ENCODE results near the gene ZDHHC14.

DNA sequence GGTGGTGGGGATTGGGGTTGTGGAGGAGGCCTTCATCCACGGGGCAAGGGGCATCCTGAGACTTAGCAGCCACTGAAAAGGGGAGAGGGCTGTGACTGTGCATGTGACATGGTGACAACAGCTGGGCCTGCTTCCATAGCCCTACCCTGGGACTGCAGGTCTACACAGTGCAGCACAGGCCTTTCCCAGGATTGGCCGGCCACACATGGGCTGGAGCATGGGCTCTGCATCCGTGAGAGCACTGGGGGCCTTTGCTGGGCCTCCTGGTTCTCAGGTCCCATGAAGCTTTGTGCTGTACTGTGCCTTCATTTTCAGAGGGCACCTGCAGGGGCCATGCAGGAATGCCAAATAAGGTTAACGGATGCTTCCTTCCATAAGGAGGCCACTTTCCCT lies 56.0 kb downstream of the ZDHHC14 start:
- TF ChIP-seq, protein P1, sequence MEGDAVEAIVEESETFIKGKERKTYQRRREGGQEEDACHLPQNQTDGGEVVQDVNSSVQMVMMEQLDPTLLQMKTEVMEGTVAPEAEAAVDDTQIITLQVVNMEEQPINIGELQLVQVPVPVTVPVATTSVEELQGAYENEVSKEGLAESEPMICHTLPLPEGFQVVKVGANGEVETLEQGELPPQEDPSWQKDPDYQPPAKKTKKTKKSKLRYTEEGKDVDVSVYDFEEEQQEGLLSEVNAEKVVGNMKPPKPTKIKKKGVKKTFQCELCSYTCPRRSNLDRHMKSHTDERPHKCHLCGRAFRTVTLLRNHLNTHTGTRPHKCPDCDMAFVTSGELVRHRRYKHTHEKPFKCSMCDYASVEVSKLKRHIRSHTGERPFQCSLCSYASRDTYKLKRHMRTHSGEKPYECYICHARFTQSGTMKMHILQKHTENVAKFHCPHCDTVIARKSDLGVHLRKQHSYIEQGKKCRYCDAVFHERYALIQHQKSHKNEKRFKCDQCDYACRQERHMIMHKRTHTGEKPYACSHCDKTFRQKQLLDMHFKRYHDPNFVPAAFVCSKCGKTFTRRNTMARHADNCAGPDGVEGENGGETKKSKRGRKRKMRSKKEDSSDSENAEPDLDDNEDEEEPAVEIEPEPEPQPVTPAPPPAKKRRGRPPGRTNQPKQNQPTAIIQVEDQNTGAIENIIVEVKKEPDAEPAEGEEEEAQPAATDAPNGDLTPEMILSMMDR (IDR thresholded peaks at IDR 0.05; ENCODE audit: control extremely low read depth in 1 of 3, insufficient read depth in 1 of 3, low read depth in 1 of 3, low read length in 3 of 3) = no peak
- TF ChIP-seq EP300 (IDR thresholded peaks at IDR 0.05; ENCODE audit: borderline replicate concordance in 1 of 2, low read depth in 2 of 2, low read length in 2 of 2) (no peak), MAFK (IDR thresholded peaks at IDR 0.05; ENCODE audit: low read depth, low read length) (no peak)
